Smooth muscle cell (in vitro differentiated cells): ENCODE results near the gene NGF. TPM values are rescaled to one million over a fixed set of nuclear protein-coding genes. Genes with fewer than 3 reads are reported as not detected.

Experiments used
- DNase-seq: peaks from one replicate; lab custom pipeline; 2025; ENCODE audit not compliant: unreplicated experiment; lab: John Stamatoyannopoulos, UW
- H2AFZ ChIP-seq: fragments of 200-600 bp; sonication (generic); 2 replicates; pipeline ENCODE4 v1.6.0; 2016; ENCODE audit warnings: antibody characterized with exemption, low read depth, mild to moderate bottlenecking
- H3F3A ChIP-seq: fragments of 200-600 bp; sonication (generic); 2 replicates; pipeline ENCODE4 v1.6.0; 2017; ENCODE audit warnings: antibody characterized with exemption, low read depth
- H3K27ac ChIP-seq: fragments of 200-600 bp; sonication (generic); 2 replicates; pipeline ENCODE4 v1.5.1; 2016; ENCODE audit warnings: low read depth, mild to moderate bottlenecking
- H3K27me3 ChIP-seq: fragments of 200-600 bp; sonication (generic); 2 replicates; pipeline ENCODE4 v1.6.1; 2016; ENCODE audit warnings: low read depth, mild to moderate bottlenecking
- H3K36me3 ChIP-seq: fragments of 200-600 bp; sonication (generic); 2 replicates; pipeline ENCODE4 v1.5.1; 2016; ENCODE audit warnings: low read depth
- H3K4me1 ChIP-seq: fragments of 200-600 bp; sonication (generic); 2 replicates; pipeline ENCODE4 v1.5.1; 2016; ENCODE audit warnings: low read depth
- H3K4me2 ChIP-seq: fragments of 200-600 bp; sonication (generic); 2 replicates; pipeline ENCODE4 v1.6.0; 2016; ENCODE audit warnings: mild to moderate bottlenecking
- H3K4me3 ChIP-seq: fragments of 200-600 bp; sonication (generic); 2 replicates; pipeline ENCODE4 v1.5.1; 2016; ENCODE audit warnings: mild to moderate bottlenecking
- H3K79me2 ChIP-seq: fragments of 200-600 bp; sonication (generic); 2 replicates; pipeline ENCODE4 v1.6.0; 2016; ENCODE audit warnings: low read depth, mild to moderate bottlenecking
- H3K9ac ChIP-seq: fragments of 200-600 bp; sonication (generic); 2 replicates; pipeline ENCODE4 v1.6.0; 2016; ENCODE audit warnings: low read depth
- H3K9me3 ChIP-seq: fragments of 200-600 bp; sonication (generic); replicated peaks from 2 replicates; pipeline ENCODE4 v1.5.1; 2016; ENCODE audit warnings: low read depth
- H4K20me1 ChIP-seq: fragments of 200-600 bp; sonication (generic); 2 replicates; pipeline ENCODE4 v1.6.0; 2016; ENCODE audit warnings: low read depth
- WGBS: methylation state at CpG from one replicate; pipeline ENCODE4 v1.1.7; 2016; ENCODE audit warnings: low lambda C conversion rate; 5-methylcytosine and 5-hydroxymethylcytosine counted together
- polyA plus RNA-seq: library from polyadenylated mRNA; unstranded; fragments of >200 nt; fragmentation: Nextera tagmentation; extraction: Ambion mirVana; gene quantifications from 2 replicates; pipeline ENCODE4 v1.2.1, GENCODE V29; 2016
- total RNA-seq: library from RNA; depleted of rRNA; stranded (reverse); fragments of >200 nt; gene quantifications from 2 replicates; pipeline ENCODE4 v1.2.3, GENCODE V29; 2014
- TF ChIP-seq, protein P1 (sequence below): fragments of 200-600 bp; sonication (generic); IDR thresholded peaks from 2 replicates; pipeline ENCODE4 v1.5.1; 2017; ENCODE audit warnings: borderline replicate concordance, mild to moderate bottlenecking, antibody characterized with exemption; ENCODE audit not compliant: insufficient read depth, poor library complexity, severe bottlenecking

NGF gene
- total and polyA plus RNA-seq, 2 experiments from 2014 or later, result 0.18 to 1.8 TPM

DNA sequence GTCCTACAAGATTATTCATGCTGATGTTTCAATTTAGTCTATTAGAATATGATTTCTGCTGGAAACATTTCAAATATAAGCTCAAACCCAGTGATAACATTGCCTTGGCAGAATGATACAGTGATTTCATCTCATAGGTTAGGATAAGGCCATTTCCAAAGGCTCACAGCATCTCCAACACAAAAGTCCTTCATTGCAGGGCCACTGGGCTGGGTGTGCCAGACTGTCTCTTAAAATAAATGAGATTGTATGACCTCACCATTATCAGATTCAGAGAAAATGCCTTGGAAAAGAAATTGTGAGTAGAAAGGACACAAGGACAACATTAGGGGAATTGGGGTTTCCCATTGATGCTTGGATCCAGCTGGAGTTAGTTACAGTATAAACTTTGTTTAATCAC is 30.4 kb downstream of the NGF start:
- H3K4me1 ChIP-seq, result peaks cover 2% of the 10 kb centered on the region
- no peak overlapping the region for H3K4me3 ChIP-seq
- no peak overlapping the region for H3K4me2 ChIP-seq
- no peak overlapping the region for H2AFZ ChIP-seq
- H3K9ac ChIP-seq, result no peak overlapping the region
- no peaks in the 10 kb centered on the region for H3K79me2 ChIP-seq
- TF ChIP-seq, protein P1, sequence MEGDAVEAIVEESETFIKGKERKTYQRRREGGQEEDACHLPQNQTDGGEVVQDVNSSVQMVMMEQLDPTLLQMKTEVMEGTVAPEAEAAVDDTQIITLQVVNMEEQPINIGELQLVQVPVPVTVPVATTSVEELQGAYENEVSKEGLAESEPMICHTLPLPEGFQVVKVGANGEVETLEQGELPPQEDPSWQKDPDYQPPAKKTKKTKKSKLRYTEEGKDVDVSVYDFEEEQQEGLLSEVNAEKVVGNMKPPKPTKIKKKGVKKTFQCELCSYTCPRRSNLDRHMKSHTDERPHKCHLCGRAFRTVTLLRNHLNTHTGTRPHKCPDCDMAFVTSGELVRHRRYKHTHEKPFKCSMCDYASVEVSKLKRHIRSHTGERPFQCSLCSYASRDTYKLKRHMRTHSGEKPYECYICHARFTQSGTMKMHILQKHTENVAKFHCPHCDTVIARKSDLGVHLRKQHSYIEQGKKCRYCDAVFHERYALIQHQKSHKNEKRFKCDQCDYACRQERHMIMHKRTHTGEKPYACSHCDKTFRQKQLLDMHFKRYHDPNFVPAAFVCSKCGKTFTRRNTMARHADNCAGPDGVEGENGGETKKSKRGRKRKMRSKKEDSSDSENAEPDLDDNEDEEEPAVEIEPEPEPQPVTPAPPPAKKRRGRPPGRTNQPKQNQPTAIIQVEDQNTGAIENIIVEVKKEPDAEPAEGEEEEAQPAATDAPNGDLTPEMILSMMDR, result no peak
- no peak overlapping the region for H3K27ac ChIP-seq
- no peaks in the 10 kb centered on the region for H4K20me1 ChIP-seq
- H3K9me3 ChIP-seq, result no peaks in the 10 kb centered on the region
- no peaks in the 10 kb centered on the region for H3F3A ChIP-seq
- no peaks in the 10 kb centered on the region for H3K36me3 ChIP-seq
- no peak for DNase-seq
- H3K27me3 ChIP-seq, result no peaks in the 10 kb centered on the region

DNA sequence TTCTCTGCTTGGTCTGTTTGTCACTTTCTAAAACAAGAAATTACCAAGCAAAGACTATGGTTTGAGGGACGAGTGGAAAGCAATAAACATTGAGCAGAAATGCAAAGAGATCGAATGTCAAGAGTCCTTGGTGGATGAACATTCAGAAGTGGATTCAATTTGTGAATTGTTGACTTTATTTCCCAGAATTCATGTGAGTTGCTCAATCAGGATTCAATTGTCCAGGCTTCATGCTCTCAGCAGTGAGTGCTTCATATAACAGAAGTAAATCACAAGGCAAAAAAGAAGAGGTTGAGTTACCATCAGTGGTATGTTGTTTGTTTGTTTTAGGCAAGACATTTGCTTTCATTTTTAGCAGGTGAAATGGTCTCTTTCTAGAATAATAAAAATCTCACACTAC is 31.9 kb downstream of the NGF start:
- H3K4me1 ChIP-seq, result peaks cover 10% of the 10 kb centered on the region
- H3K27me3 ChIP-seq, result no peaks in the 10 kb centered on the region
- no peak overlapping the region for H3K27ac ChIP-seq
- TF ChIP-seq, protein P1, result no peak
- H2AFZ ChIP-seq, result no peak overlapping the region
- no peaks in the 10 kb centered on the region for H3K79me2 ChIP-seq
- H3K36me3 ChIP-seq, result no peaks in the 10 kb centered on the region
- WGBS, result 87% methylated on average over 2 of the region's 2 CpGs
- no peak overlapping the region for H3K9ac ChIP-seq
- H3K4me2 ChIP-seq, result no peak overlapping the region
- no peak for DNase-seq
- H3F3A ChIP-seq, result peaks cover 14% of the 10 kb centered on the region
- no peaks in the 10 kb centered on the region for H4K20me1 ChIP-seq
- no peak overlapping the region for H3K4me3 ChIP-seq
- H3K9me3 ChIP-seq, result no peaks in the 10 kb centered on the region

DNA sequence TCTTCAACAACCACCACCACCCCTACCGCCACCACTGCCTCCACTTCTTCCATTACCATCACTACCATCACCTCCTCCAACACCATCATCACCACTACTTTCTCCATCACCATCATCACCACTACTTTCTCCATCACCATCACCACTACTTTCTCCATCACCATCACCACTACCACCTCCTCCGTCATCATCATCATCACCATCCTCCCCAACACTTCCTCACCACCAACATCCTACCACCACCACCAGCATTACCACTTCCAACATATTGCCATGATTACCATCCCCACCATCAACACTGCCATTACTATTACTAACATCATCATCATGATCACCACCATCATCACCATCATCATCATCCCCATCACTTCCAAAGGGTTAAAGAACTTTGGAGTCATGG is 34.7 kb downstream of the NGF start:
- Histone ChIP-seq H3K9ac (no peak overlapping the region), H3F3A (peaks cover 18% of the 10 kb centered on the region), H3K9me3 (no peaks in the 10 kb centered on the region), H3K27me3 (no peaks in the 10 kb centered on the region), H3K4me2 (no peak overlapping the region), H3K27ac (no peak overlapping the region), H4K20me1 (no peaks in the 10 kb centered on the region), H3K4me1 (peaks cover 26% of the 10 kb centered on the region), H3K79me2 (no peaks in the 10 kb centered on the region), H2AFZ (no peak overlapping the region), H3K36me3 (no peaks in the 10 kb centered on the region), H3K4me3 (no peak overlapping the region)
- DNase-seq, result no peak
- 91% methylated on average over 1 of the region's 2 CpGs for WGBS
- TF ChIP-seq, protein P1, result no peak

DNA sequence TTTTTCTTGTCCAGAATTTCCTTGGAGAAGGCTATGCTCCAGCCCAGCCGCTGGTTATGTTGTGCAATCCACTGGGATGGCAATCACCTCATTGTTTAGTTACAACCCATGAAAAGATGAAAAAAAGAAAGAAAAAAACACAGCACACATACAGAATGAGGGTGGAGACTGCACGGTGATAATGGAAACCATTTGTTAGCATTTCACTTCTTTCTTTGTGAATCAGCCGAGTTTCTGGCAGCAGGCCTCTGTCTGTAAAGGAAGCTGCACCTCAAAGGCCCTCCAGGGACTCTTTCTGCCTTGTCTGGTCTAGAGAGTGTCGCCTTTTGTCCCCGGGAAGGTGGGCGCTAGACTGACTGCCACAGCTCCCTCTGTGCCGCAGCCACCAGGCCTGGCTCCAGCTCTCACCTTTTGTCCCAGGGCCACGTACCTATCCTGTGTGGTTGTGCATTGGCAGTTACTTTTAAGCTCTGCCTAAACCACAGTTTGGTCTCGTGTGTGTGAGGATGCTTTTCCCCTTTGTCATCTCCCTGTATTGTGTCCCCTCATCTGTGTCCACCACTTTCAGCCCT is 35.6 kb downstream of the NGF start:
- TF ChIP-seq, protein P1, result no peak
- Histone ChIP-seq H3K9me3 (no peaks in the 10 kb centered on the region), H3K9ac (no peak overlapping the region), H3K79me2 (no peaks in the 10 kb centered on the region), H3K36me3 (no peaks in the 10 kb centered on the region), H3K4me1 (peaks cover 26% of the 10 kb centered on the region), H4K20me1 (no peaks in the 10 kb centered on the region), H3F3A (peaks cover 18% of the 10 kb centered on the region), H3K4me2 (peak overlapping the region; percentile 18), H3K27me3 (no peaks in the 10 kb centered on the region), H3K4me3 (no peak overlapping the region), H2AFZ (peak overlapping the region; percentile 42), H3K27ac (peak overlapping the region; percentile 55)
- no peak for DNase-seq
- 54% methylated on average over 9 of the region's 9 CpGs for WGBS
